Measurements from ENCODE around the gene FAM151A.

Gene FAM151A

GRCh38 chr1:54579337-54579781 lies 44.0 kb downstream of the FAM151A start:
- DNase-seq (ENCODE audit: low read depth in 2 of 2), result no peak

DNA sequence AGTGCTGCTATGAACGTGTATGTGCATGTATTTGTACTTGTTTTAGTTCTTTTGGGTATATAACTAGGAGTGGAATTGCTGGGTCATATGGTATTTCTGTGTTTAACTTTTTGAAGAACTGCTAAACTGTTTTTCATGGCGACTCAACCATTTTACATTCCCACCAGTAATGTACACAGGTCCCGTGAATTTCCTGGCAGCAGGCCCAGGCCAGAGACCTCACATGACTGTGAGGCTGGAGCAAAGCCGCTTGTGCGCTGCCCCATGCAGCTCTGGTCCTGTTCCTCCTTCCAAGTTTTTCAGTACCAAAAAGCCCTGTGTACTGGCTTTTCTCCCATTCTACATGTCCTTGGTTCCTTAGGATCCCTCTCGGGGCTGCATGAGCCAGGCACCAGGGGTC lies 45.7 kb downstream of the FAM151A start:
- DNase-seq (ENCODE audit: low read depth in 2 of 2), result no peak

- no peak for DNase-seq (ENCODE audit: low read depth in 2 of 2)
Measured at GRCh38 chr1:54575605-54576290, 47.6 kb downstream of the FAM151A start.

GRCh38 chr1:54575161-54575560 lies 48.2 kb downstream of the FAM151A start:
- no peak for DNase-seq (ENCODE audit: low read depth in 2 of 2)

- DNase-seq (ENCODE audit: low read depth in 2 of 2), result no peak
Measured at GRCh38 chr1:54574158-54574778, 49.1 kb downstream of the FAM151A start.

DNA sequence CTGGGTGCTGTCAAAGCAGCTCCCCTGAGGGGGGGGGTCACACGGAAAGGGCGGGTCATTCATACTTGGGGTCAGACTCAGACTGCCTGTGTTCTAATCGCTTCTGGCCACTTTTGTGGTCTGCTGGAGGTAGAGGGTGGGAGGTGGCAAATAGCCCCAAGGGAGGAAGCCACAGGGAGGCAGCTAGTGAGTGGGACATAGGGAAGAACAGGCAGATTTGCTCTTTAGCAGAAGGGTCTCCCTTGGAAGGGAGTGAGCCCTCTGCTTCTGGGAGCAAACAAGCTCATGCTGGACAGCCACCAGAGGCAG lies 50.8 kb downstream of the FAM151A start:
- no peak for DNase-seq (ENCODE audit: low read depth in 2 of 2)

- DNase-seq (ENCODE audit: low read depth in 2 of 2), result no peak
Measured at GRCh38 chr1:54571803-54572541, 51.4 kb downstream of the FAM151A start.

- DNase-seq (ENCODE audit: low read depth in 2 of 2), result no peak
Measured at GRCh38 chr1:54571326-54571725, 52.0 kb downstream of the FAM151A start.

DNA sequence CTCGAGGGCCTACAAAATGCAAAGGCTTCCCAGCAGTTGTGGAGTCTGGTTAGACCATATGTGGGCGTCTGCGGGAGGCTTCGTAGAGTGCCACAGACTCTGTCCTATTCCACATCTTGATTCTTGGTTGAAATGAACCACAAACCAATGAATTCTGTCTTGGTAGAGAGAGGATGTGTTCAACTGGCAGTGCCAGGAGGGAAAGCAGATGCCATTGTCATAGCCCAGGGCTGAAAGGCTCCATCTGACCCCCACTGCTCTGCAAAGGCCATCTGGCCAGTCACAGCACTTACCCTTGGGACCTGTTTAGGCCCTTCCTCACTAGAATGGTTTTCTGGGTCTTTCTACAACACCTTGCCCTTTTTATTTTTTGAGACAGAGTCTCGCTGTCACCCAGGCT lies 53.2 kb downstream of the FAM151A start:
- no peak for DNase-seq (ENCODE audit: low read depth in 2 of 2)

- DNase-seq (ENCODE audit: low read depth in 2 of 2), result no peak
Measured at GRCh38 chr1:54569339-54569738, 54.0 kb downstream of the FAM151A start.

GRCh38 chr1:54567961-54568360 lies 55.4 kb downstream of the FAM151A start:
- no peak for DNase-seq (ENCODE audit: low read depth in 2 of 2)

DNA sequence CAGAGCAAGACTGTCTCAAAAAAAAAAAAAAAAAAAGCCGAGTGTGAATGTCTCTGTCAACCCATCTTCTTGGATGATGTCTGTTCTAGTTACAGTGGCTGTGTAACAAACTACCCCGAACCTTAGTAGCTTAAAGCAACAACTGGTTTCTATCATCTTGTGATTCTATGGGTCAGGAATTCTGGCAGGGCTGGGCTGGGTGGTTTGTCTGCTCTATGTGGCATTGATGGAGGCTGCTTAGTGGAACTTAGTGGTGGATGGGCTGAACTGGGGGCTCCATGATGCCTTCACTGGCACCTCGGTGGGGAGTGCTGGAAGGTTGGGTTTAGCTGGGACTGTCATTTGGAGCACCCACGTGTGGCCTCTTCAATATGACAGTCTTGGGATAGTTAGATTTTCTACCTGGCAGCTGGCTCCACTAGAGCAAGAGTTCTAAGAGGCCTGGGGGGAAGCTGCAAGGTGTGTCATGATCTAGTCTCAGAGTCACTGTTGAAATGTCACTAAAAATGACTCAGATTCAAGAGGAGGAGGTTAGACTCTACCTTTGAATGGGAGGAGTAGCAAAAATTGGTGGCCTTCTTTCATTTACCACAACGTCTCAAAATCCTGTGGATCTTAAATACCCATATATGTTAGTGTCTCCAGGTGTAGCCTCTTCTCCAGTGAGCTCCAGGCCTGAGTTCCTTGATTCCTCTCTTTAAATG lies 56.7 kb downstream of the FAM151A start:
- no peak for DNase-seq (ENCODE audit: low read depth in 2 of 2)

DNA sequence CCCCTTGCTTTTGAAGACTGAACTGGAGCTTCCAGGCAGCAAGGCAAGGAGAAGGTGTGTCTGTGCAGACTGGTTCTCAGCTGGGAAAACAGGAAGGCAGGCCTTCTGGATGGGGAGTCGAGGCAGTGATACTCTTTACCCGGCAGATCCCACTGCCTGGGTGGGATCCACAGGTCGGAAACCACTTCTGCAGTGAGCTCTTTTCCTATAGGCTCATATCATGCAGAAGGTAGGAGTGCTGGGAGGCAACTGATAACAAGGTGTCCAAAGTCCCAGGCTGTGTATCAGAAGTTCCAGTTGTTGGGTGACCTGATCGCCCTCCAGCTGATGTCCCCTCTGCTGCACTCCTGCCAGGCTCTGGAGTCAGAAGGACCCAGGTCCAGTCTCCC lies 58.2 kb downstream of the FAM151A start:
- DNase-seq (ENCODE audit: low read depth in 2 of 2), result no peak

DNA sequence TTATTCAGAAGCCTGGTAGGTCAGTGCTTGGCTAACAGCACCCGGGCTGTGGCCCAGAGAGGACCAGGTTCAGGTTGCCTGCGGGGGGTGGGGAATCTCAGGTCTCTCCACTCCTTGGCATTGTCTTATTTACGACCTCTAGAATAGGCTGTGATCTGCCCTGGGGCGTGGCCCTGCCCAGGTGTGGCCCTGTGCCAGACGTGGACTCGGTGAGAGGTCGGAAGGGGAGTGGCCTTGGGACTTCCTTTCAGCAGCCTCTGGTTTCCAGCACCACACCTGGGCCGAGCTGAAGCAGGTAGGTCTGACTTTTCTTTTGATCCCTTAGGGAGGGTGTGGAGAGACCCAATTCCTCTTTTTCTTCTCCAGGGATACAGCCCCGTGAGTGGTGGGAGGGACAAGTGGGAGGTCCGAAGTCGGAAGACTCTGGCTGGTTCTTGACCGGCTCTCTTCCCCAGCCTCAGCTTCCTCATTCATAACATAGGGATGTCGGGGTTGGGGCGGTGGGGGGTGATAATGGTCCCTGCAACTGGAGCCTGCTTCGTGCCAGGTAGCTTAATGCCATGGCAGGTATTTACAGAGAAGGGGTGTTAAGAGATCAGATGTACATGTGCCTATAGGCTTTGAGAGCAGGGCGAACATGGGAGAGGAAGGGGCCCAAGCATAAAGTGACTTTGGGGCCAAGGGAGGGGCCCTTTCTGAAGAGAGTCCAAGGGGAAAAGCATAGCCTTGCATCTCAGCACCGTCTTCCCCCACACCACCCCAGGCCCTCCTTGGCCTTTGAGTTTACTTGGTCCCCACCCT lies 58.8 kb downstream of the FAM151A start:
- no peak for DNase-seq (ENCODE audit: low read depth in 2 of 2)

GRCh38 chr1:54559771-54560231 lies 63.5 kb downstream of the FAM151A start:
- DNase-seq (ENCODE audit: low read depth in 2 of 2), result no peak

Measured in stimulated activated CD8-positive, alpha-beta memory T cell treated with anti-CD3 and anti-CD28 coated beads, Interleukin-2, amount 100 ng/mL, for 1 hour (primary cell).